Nephron progenitor cell (in vitro differentiated cells): Measurements from ENCODE around the gene EZR.

Experiments
- DNase-seq: peaks from one replicate; pipeline ENCODE4 v3.0.0; 2021
- H3K27ac Mint-ChIP-seq: 2 replicates; pipeline ENCODE4 v1.8.0; 2021; ENCODE audit warnings: mild to moderate bottlenecking, moderate library complexity, mixed read lengths
- H3K27me3 Mint-ChIP-seq: 2 replicates; pipeline ENCODE4 v1.8.0; 2021; ENCODE audit warnings: mild to moderate bottlenecking, low read depth, mixed read lengths; ENCODE audit not compliant: poor library complexity
- H3K36me3 Mint-ChIP-seq: 2 replicates; pipeline ENCODE4 v1.8.0; 2021; ENCODE audit warnings: low read depth, mixed read lengths
- H3K4me1 Mint-ChIP-seq: 2 replicates; pipeline ENCODE4 v1.8.0; 2021; ENCODE audit warnings: mixed read lengths
- H3K4me3 Mint-ChIP-seq: 2 replicates; pipeline ENCODE4 v1.8.0; 2021; ENCODE audit warnings: mild to moderate bottlenecking, moderate library complexity, mixed read lengths
- H3K9me3 Mint-ChIP-seq: 2 replicates; pipeline ENCODE4 v1.8.0; 2021; ENCODE audit warnings: mild to moderate bottlenecking, moderate library complexity, mixed read lengths
- TF ChIP-seq, protein P1 (sequence below): fragments of 200-600 bp; sonication (generic); IDR thresholded peaks from 2 replicates; pipeline ENCODE4 v1.5.0; 2021; ENCODE audit warnings: antibody characterized with exemption

EZR gene

DNA sequence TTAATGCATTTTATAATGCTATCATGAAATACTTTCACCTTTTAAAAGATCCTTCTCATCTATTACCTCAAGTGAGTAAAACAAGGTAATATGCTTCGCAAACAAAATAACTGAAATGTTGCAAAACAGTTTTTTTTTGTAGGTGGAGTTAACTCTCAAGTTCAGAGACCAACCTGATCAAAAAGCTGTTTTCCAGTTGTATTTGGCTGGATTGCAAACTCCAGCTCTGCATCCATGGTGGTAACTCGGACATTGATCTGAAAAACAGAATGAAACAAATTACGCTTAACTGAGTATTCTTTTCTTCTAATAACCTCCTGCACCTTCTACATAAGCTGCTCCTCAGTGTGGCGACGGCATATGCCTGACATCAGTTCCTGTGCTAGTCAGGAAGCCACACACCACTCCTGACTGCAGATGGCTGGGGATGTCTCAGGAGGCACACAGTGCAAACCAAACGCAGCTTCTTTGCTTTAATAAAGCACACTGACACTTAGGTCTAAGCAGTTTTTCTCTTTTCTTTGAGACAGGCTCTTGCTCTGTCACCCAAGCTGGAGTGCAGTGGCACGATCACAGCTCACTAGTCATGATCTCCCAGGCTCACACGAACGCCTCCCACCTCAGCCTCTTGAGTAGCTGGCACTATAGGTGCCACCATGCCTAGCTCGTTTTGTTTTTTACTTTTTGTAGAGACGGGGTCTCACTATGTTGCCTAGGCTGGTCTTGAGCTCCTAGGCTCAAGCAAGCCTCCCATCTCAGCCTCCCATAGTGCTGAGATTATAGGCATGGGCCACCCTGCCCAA, 29.9 kb downstream of the EZR start:
- H3K27ac Mint-ChIP-seq, result peak overlapping the region; percentile 86
- H3K4me3 Mint-ChIP-seq, result no peak overlapping the region
- no peak for DNase-seq
- TF ChIP-seq, protein P1, sequence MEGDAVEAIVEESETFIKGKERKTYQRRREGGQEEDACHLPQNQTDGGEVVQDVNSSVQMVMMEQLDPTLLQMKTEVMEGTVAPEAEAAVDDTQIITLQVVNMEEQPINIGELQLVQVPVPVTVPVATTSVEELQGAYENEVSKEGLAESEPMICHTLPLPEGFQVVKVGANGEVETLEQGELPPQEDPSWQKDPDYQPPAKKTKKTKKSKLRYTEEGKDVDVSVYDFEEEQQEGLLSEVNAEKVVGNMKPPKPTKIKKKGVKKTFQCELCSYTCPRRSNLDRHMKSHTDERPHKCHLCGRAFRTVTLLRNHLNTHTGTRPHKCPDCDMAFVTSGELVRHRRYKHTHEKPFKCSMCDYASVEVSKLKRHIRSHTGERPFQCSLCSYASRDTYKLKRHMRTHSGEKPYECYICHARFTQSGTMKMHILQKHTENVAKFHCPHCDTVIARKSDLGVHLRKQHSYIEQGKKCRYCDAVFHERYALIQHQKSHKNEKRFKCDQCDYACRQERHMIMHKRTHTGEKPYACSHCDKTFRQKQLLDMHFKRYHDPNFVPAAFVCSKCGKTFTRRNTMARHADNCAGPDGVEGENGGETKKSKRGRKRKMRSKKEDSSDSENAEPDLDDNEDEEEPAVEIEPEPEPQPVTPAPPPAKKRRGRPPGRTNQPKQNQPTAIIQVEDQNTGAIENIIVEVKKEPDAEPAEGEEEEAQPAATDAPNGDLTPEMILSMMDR, result no peak
- peaks cover 35% of the 10 kb centered on the region for H3K4me1 Mint-ChIP-seq
- peaks cover 45% of the 10 kb centered on the region for H3K36me3 Mint-ChIP-seq
- no peaks in the 10 kb centered on the region for H3K9me3 Mint-ChIP-seq
- H3K27me3 Mint-ChIP-seq, result no peaks in the 10 kb centered on the region

DNA sequence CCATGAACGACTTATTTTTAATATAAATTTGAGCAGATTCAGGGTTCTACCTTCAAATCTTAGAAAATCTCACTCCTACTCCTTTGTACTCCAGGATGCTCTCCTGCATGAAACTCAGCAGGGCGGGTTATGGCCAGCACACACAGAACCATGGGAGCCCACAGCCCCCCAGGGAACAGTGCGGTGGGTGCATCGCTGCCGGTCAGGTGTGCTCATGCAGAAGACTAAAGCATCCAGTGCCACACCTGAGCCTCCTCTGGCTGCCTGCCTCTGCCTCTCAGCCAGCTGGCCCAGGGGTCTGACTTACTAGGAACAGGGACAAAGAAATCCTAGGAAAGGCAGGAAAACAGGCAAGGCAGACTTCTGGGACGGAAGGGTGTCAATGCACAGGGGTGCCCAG, 31.8 kb downstream of the EZR start:
- Mint-ChIP-seq H3K27me3 (no peaks in the 10 kb centered on the region), H3K9me3 (no peaks in the 10 kb centered on the region), H3K4me3 (no peak overlapping the region), H3K27ac (no peak overlapping the region), H3K4me1 (peaks cover 37% of the 10 kb centered on the region), H3K36me3 (peaks cover 62% of the 10 kb centered on the region)
- TF ChIP-seq, protein P1, result no peak
- DNase-seq, result no peak

DNA sequence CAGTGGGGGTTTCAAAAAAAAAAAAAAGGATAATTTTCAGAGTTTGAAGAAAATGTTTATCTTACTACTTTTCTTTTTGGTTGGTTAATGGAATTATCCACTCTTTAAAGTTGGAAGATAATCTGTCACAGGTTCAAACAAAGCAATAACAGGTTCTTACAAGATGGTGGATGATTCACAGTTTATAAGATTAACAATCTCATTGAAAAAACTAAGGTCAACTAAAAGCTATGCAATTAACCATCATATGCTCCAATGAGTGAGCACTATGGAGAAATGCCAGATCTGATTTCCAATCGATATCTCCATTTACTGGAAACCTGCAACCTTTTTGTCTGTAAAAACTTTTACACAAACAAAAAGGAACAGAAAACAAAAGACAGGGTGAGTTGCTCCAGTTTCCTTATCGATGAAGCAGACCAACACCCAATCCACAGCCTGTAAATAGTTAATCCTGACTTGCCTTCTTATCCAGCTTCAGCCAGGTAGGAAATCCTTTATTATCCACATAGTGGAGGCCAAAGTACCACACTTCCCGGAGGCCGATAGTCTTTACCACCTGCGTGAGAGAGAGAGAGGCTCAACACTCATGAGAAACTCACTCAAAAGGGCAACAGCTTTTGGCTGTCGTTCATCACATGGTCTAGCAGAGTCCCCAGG, 32.4 kb downstream of the EZR start:
- Mint-ChIP-seq H3K4me3 (no peak overlapping the region), H3K4me1 (peaks cover 38% of the 10 kb centered on the region), H3K27me3 (no peaks in the 10 kb centered on the region), H3K9me3 (no peaks in the 10 kb centered on the region), H3K36me3 (peaks cover 68% of the 10 kb centered on the region), H3K27ac (no peak overlapping the region)
- TF ChIP-seq, protein P1, result no peak
- DNase-seq, result no peak

DNA sequence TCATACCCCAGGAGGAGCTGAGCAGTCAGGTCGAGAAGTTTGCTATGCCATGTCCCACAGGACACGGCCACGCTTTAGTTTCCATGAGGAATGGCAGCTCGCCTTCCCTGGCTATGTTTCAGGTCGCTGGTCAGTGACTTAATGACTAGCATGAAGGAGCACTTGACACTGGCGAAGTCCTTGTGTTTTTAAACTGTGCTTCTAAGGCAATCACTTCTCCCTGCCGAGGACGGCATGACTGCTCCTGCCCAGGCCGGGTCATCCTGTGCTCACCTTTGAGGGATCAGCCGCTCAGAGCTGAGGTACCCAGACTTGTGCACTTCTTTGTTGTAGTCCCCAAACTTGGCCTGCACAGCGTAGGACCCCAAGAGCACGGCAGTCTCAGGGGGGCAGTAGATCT, 34.1 kb downstream of the EZR start:
- TF ChIP-seq, protein P1, result no peak
- peaks cover 43% of the 10 kb centered on the region for H3K4me1 Mint-ChIP-seq
- H3K4me3 Mint-ChIP-seq, result no peak overlapping the region
- H3K27ac Mint-ChIP-seq, result peak overlapping the region; percentile 24
- H3K9me3 Mint-ChIP-seq, result no peaks in the 10 kb centered on the region
- no peak for DNase-seq
- peaks cover 78% of the 10 kb centered on the region for H3K36me3 Mint-ChIP-seq
- H3K27me3 Mint-ChIP-seq, result no peaks in the 10 kb centered on the region

DNA sequence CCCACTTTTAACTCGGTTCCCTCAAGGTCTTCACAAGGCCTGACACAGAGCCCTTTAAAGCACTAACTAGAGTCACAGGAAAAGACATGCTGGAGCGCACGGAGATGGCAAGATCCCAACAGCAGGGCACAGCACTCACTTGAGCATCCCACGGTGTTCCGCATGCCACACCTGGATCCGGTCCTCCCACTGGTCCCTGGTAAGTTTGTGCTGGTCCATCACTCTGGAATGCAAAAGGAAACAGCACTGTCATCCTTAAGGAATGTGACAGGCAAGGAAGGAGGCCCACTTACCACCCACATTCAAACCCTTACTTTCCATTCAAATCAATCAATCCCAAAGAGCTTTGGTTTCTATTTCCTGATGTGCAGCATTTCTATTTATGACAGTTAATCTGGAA, 34.7 kb downstream of the EZR start:
- Mint-ChIP-seq H3K27me3 (no peaks in the 10 kb centered on the region), H3K4me1 (peaks cover 39% of the 10 kb centered on the region), H3K4me3 (no peak overlapping the region), H3K36me3 (peaks cover 73% of the 10 kb centered on the region), H3K27ac (peak overlapping the region; percentile 24), H3K9me3 (no peaks in the 10 kb centered on the region)
- TF ChIP-seq, protein P1, result no peak
- no peak for DNase-seq

DNA sequence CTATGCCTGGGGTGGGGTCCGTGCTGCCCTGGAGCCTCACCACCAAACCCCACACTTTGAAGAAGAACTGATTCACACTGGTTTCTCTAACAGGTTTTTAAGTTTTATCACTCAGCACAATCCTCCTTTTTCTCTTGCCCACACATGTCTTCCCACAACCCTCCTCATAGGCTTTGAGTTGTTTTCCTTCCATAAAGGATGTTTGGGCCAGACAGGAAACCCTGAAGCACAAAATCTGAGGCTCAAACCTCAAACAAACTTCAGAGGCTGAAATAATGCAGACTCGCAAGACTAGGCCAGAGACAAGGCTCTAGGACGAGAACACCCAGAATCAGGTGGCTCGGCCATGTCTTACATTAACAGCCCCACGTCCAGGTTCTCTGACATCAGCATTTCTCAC, 35.3 kb downstream of the EZR start:
- Mint-ChIP-seq H3K27me3 (no peaks in the 10 kb centered on the region), H3K36me3 (peaks cover 72% of the 10 kb centered on the region), H3K4me1 (peaks cover 34% of the 10 kb centered on the region), H3K4me3 (no peak overlapping the region), H3K27ac (peak overlapping the region; percentile 45), H3K9me3 (no peaks in the 10 kb centered on the region)
- TF ChIP-seq, protein P1, result no peak
- no peak for DNase-seq
